Hypothalamus (tissue), 51 donors: ENCODE data around the gene CITED2.
A peak's percentile ranks its signal among the peaks of the same experiment; 100 is the strongest.
"Not testable (repeated sequence)": the region's sequence is repeated elsewhere in the genome, so short reads cannot be mapped to it uniquely, and the experiment has no call there.

ENCODE experiments used
- DNase-seq, 51 donors: peaks; one replicate each; lab custom pipeline; 2025; lab: John Stamatoyannopoulos, UW

CITED2 gene

DNA sequence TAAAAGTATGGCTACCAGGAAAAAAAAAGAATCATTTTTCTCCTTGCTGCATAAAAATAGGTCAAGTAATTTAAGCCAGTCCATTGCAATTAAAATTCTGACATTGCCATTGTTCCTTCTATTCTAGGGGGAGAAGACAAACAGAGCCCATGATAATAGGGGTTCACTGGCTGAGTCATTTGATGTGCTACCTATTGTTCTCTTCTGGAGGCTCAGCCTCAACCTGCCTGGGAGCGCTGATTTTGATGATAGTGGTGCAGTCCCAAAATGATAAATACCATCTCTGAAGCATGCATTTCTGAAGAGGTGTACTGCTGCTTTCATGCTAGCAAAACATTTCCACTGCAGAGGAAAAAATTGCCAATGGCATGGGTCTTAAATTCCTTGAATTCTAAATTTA lies 5.8 kb downstream of the CITED2 start:
- DNase-seq: no peak

DNA sequence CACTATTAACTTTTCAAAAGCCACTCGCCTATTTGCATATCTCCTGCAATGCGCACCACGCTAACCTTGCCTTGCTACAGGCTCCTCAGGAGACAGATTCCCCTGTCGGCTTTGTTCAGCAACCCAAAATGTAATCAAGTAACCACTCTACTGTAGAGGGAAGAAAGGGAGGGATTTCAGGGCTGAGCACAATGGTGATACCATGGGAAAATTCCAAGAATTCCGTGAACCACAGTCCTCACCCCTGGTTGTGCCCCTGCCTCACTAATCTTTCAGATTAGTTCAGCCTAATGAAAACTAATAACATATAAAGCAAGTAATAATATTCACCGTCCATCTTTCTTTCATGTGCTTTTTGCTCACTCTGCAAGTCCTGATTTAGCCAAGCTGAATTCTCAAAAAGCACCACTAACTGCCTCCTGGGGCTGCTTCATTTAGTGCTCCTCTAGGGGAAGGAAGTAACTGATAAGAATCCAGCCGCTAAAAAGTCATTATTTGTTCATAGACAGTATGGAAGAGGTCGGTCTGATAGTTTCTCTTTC lies 6.6 kb downstream of the CITED2 start:
- DNase-seq: no peak

- no peak for DNase-seq
These were observed 9.5 kb downstream of the CITED2 start for GRCh38 chr6:139364982-139365379.

DNA sequence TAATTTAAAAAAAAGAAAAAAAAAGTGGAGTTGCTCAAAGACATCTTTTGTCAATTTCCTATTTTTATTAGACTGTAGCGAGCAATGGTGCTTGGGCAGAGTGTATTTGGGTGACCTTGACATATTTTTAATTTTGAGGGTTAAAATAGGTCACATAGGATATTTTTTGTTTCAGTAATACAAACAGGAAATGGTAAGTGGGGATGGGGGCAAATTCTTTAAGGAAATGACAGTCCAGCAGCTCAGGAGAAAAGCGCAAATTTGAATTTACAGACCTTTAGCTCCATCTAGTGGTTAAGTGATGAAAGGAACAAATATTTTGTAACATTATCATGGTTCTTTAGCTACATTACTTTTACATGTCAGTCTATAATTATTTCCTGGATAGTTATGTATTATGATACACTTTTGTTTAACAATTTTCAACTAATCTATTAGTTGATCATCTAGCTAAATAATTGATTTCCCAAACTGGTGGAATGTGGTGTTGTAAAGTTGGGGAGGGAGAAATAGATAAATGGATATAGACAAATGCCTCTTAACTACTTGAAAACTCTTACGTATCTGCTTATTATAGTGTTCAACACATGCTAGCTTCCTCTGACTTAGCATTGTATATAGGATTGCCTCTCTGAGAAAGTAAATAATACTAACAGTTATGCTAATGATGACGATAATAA lies 10.0 kb downstream of the CITED2 start:
- DNase-seq: peak in 2 of 51 donors; percentile 2 to 28

DNA sequence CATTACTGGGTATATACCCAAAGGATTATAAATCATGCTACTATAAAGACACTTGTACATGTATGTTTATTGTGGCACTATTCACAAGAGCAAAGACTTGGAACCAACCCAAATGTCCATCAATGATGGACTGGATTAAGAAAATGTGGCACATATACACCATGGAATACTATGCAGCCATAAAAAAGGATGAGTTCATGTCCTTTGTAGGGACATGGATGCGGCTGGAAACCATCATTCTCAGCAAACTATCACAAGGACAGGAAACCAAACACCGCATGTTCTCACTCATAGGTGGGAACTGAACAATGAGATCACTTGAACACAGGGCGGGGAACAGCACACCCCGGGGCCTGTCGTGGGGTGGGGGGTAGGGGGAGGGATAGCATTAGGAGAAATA lies 10.7 kb downstream of the CITED2 start:
- not testable (repeated sequence) for DNase-seq

DNA sequence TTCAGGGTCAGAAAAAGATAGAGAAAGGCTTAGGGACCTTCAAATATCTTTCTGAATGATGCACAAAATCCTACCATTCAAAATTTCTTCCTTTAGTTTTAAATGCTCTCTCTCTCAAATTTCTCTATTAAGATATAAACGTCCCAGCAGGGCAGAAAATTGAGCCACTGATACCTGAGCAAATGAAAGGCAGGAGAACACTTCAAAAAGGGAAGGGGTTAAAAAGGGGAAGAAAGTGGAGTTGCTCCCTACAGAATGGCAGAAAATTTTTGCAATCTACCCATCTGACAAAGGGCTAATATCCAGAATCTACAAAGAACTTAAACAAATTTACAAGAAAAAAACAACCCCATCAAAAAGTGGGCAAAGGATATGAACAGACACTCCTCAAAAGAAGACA lies 11.3 kb downstream of the CITED2 start:
- DNase-seq: not testable (repeated sequence)

GRCh38 chr6:139361211-139361610 lies 13.2 kb downstream of the CITED2 start:
- DNase-seq: peak in 1 of 51 donors; percentile 11

- no peak for DNase-seq
These were observed 17.5 kb downstream of the CITED2 start for GRCh38 chr6:139356924-139357323.

DNA sequence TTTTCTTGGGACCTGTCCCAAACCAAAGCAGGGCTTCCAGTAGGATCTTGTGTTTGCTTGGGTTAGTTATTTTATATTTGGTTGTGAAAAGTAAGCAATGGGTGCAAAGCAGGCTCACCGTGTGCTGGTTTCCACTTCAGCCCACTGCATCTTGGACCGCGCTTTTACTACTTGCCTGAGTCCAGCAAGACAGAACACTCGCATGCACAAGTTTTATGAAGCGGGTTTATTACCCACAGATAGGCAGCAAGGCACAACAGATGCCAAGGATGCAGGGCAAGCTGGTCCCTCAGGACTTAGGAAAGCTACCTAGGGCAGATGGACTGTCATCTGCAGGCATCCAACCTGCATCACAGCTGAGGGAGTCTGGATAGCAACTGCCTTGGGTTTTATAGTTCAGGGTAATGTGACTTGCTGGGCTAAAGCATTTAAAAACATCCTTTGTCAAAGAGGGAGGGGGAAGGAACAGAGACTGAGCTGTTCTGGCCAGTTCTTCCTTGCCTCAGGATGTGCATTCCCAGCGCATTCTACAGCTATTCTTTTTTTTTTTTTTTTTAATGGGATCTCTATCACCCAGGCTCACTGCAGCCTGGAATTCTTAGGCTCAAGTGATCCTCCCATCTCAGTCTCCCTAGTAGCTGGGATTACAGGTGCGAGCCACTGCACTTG lies 18.5 kb downstream of the CITED2 start:
- DNase-seq: no peak

DNA sequence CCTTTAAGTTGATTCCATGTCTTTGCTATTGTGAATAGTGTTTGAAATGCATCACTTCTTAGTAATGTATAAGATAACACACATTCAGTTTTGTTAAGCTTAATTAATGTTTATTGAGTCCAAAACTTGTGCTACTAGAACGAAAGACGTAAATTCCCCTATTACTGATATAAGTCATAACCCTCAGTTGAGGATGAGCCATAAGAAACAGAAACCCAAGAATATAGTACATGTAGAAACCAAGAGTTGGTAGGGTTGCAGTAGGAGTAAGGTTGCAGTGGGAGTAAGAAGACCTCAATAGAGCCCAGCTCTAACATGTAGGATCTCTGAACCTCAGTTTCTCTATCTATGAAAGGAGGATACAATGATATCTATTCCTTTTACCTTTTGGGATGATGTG lies 19.3 kb downstream of the CITED2 start:
- no peak for DNase-seq

DNA sequence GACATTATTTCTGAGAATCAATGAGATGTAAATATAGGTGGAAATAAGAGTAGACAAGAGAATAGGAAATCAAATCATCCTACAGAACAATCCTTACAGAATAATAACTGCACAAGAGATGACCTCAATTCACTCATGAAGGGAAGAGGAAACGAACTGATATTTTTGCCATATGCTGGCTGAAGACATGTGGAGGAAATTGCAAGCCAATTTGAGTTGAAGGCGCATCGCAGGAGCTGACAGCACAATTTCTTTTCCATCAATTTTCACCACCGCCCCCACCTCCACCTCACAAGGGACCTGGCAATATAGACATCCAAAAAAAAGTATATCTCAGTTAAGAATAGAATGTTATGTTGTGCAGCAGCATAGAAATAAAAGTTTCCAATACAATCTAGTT lies 20.3 kb downstream of the CITED2 start:
- DNase-seq: no peak

DNA sequence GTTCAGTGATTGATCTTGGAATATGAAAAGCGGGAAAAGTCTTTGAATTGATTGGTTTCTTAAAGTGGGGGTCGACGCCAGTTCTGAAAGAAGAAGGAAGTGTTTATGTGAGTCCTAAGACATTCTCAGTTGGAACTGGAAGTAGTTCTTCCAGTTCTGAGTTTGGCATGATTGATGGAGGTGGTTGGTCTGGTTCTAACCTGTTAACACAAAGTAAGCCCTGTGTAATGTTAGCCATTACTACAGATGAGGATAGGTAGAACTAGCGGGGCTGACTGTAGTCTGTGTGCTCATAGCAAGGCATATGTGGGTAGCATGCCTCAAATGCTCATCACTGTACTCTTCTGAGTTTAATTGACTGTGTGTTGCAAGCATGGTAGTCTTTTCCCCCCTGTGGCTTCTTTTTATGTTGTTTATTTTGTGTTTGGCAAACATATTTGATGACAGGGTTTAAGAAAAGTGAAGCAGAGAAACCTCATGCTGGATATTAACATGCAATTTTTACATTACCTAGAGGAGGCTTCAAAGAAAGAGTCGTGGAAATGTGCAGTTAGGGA lies 24.9 kb downstream of the CITED2 start:
- DNase-seq: no peak

DNA sequence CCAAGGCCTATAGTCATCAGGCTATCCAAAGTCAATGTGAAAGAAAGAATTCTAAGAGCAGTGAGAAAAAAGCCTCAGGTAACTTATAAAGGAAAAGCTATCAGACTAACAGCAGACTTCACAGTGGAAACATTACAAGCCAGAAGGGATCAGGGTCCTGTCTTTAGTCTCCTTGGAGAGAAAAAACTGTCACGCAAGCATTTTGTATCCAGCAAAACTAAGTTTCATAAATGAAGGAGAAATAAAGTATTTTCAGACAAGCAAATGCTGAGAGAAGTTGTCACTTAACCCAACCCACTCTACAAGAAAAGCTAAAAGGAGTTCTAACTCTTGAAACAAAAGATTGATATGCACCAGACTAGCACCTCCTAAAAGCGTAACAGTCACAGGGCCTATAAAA lies 28.1 kb downstream of the CITED2 start:
- no peak for DNase-seq

DNA sequence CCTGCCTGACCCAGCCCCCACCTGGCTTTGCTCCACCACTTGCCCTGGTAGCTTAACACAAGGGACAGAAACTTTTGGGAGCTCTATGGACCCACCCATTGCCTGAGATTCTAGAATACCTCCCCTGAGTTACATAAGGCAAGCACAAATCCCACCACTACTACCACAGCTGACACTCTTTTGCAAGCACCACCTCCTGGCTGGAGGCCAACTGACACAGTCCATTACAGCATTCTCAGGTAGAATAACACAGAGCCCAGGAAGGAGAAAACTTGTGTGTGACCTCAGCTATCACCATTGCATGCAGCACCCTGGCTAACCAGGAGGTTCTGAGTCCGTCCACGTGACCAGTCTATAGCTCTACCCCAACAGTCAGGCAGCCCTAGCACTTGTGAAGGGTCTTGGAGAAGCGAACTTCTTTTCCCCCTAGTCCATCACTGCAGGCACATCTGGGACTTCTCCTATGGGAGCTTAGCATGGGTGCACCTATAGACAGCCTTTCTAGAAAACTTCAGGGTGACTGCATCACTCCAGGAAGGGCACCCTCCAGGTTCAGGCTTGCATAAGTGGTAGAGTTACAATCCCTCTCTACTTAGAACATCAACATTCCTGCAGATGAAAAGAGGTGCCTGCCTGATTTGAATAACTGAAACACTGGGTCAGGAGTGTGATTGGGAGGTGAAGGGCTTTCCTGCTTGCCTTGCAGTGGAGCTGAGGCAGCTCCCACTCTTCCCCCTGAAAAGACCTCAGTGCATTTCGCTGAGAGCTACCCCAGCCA lies 30.1 kb downstream of the CITED2 start:
- DNase-seq: no peak

DNA sequence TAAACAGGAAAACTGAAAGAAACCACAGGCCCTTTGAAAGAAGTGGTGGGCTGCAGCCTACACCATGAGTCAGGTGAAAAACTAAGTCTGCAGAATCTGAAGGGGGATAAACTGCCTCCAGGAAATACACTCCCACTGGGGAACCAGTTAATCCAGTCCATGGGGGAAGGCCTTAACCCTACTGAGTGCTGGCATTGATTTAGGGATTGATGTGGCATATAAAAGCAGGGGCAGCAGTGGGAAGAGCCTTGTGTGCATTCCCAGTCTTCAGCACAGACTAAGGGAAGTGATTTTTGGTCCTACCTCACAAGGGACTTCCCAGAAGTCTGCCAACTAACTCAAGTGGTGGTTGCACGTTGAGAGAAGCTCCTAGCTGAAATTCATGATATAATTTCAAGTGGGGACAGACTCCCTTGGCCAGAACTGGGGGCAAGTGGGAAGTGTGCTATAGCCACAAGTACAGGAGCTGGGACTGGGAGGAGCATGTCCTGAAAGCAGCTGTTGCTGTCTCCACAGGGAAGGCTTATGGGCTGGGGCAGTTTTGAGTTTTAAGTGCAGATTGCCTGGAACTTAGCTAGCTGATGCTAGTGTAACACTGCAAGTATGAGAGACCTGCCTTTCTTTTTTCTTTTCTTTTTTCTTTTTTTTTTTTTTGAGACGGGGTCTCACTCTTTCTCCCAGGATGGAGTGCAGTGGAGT lies 31.2 kb downstream of the CITED2 start:
- DNase-seq: no peak

- DNase-seq: no peak
These were observed 33.4 kb downstream of the CITED2 start for GRCh38 chr6:139341060-139341459.

- no peak for DNase-seq
These were observed 35.7 kb downstream of the CITED2 start for GRCh38 chr6:139338795-139339194.

GRCh38 chr6:139337830-139338229 lies 36.6 kb downstream of the CITED2 start:
- DNase-seq: no peak

DNA sequence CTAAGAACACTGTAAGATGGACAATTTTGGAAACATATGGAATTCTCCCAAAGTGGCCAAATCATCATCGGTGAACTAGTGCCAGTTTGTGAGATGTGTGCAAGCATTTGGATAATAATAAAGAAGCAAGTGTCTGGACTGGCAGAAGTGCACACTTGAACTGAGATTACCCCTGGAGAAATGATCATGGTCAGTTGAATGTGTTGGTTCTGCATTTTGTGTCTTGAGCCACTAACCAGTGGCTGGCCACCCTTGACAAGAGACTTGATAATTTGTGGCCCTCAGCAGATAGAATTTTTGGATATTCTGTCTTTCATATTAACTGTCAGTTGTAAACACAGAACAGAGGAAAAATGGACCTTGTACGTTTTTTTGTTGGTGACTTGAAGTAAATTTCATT lies 37.4 kb downstream of the CITED2 start:
- no peak for DNase-seq

- DNase-seq: peak in 1 of 51 donors; percentile 0
These were observed 38.0 kb downstream of the CITED2 start for GRCh38 chr6:139336488-139336887.
